Measurements from ENCODE around the gene PTPN21.

Gene PTPN21

DNA sequence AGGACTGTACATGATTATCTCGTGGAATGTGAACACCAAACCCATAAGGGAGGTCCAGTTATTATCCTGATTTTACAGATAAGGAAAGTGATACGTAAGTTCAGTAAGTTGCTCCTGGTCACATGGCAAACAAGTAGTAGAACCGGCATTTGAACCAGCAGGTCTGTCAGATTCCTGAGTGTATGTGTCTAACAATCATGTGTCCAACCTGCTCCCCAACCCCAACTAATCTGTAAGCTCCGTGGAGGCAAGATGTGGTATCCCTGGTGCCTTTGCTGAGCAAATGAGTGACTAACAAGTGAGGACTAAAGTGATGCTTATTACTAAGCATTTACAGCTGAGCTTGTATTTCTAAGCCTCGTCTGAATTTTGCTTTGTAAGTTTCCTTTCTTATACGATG lies 65.9 kb downstream of the PTPN21 start:
- Histone ChIP-seq H3K27me3 (ENCODE audit: insufficient read depth, low read length) (no peaks in the 10 kb centered on the region), H2AFZ (ENCODE audit: low read length, unreplicated experiment) (no peak overlapping the region), H3K36me3 (ENCODE audit: insufficient read depth, low read length) (no peaks in the 10 kb centered on the region), H3K4me3 (ENCODE audit: low read depth, low read length) (no peak overlapping the region), H3K79me2 (ENCODE audit: control insufficient read depth, insufficient read depth, low read length, unreplicated experiment) (no peaks in the 10 kb centered on the region), H3K27ac (ENCODE audit: low read depth, low read length) (no peak overlapping the region), H3K4me1 (ENCODE audit: control insufficient read depth, insufficient read depth, low read length, unreplicated experiment) (no peaks in the 10 kb centered on the region)

DNA sequence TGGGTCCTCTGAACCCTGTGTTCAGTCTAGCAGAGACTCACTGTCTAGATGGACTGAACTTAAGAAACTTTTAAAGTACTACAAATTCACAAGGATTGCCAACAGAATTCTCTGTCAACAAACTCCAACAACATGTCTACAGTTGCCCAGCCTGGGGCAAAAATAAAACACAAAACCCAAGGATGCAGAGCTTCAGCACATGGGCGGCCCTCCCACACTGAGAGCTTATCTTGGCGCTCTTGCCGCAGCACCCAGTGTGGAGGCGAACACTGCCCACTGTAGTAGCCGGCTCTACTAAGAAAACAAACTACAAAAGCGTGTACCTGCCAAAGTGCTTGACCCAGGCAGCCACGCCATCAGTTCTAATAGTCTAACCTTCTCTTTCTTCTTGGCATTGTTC lies 66.7 kb downstream of the PTPN21 start:
- H3K79me2 ChIP-seq (ENCODE audit: control insufficient read depth, insufficient read depth, low read length, unreplicated experiment), result no peaks in the 10 kb centered on the region
- no peaks in the 10 kb centered on the region for H3K27me3 ChIP-seq (ENCODE audit: insufficient read depth, low read length)
- H3K27ac ChIP-seq (ENCODE audit: low read depth, low read length), result no peak overlapping the region
- H2AFZ ChIP-seq (ENCODE audit: low read length, unreplicated experiment), result no peak overlapping the region
- H3K36me3 ChIP-seq (ENCODE audit: insufficient read depth, low read length), result no peaks in the 10 kb centered on the region
- no peak overlapping the region for H3K4me3 ChIP-seq (ENCODE audit: low read depth, low read length)
- no peaks in the 10 kb centered on the region for H3K4me1 ChIP-seq (ENCODE audit: control insufficient read depth, insufficient read depth, low read length, unreplicated experiment)

DNA sequence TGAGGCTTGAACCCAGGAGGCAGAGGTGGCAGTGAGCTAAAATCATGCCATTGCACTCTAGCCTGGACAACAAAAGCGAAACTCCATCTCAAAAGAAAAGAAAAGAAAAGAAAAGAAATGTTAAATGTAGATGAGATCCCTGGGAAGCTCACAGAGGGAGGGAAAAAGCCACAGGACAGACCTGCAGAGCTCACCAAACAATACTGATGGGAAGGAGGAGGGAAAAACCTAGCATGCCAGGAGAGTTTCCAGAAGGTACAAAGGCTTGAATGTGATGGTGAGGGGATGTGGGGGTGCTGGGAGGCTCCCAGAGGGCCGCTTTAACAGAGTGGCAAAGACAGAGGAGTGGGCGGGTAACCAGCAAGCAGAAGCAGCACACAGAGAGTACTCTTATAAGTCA lies 72.3 kb downstream of the PTPN21 start:
- Histone ChIP-seq H3K4me1 (ENCODE audit: control insufficient read depth, insufficient read depth, low read length, unreplicated experiment) (no peaks in the 10 kb centered on the region), H3K27ac (ENCODE audit: low read depth, low read length) (no peak overlapping the region), H3K36me3 (ENCODE audit: insufficient read depth, low read length) (peaks cover 12% of the 10 kb centered on the region; the same call in 1 of the 2 replicates), H3K79me2 (ENCODE audit: control insufficient read depth, insufficient read depth, low read length, unreplicated experiment) (no peaks in the 10 kb centered on the region), H2AFZ (ENCODE audit: low read length, unreplicated experiment) (no peak overlapping the region), H3K4me3 (ENCODE audit: low read depth, low read length) (no peak overlapping the region), H3K27me3 (ENCODE audit: insufficient read depth, low read length) (no peaks in the 10 kb centered on the region)

DNA sequence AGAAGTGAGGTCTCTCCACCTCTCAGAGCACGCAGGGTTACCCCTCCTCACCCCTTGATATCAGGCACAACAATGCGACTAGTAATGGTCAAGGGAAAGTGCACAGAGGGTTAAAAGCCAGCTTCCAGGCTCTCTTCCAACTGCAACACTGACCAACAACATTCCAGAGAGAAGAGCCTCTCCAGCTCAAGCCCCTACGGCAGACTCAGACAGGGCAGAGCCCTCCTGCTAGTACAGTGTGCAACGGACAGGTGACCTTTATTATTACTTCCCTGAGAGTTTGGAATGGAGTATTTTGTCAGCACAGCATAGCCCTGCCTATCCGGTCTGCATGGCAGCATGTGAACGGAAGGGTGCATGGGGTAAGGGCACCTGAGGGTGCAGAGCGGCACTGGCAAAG lies 73.0 kb downstream of the PTPN21 start:
- no peaks in the 10 kb centered on the region for H3K27me3 ChIP-seq (ENCODE audit: insufficient read depth, low read length)
- no peaks in the 10 kb centered on the region for H3K79me2 ChIP-seq (ENCODE audit: control insufficient read depth, insufficient read depth, low read length, unreplicated experiment)
- H3K4me1 ChIP-seq (ENCODE audit: control insufficient read depth, insufficient read depth, low read length, unreplicated experiment), result no peaks in the 10 kb centered on the region
- no peak overlapping the region for H2AFZ ChIP-seq (ENCODE audit: low read length, unreplicated experiment)
- H3K27ac ChIP-seq (ENCODE audit: low read depth, low read length), result no peak overlapping the region
- peaks cover 12% of the 10 kb centered on the region; the same call in 1 of the 2 replicates for H3K36me3 ChIP-seq (ENCODE audit: insufficient read depth, low read length)
- H3K4me3 ChIP-seq (ENCODE audit: low read depth, low read length), result no peak overlapping the region

DNA sequence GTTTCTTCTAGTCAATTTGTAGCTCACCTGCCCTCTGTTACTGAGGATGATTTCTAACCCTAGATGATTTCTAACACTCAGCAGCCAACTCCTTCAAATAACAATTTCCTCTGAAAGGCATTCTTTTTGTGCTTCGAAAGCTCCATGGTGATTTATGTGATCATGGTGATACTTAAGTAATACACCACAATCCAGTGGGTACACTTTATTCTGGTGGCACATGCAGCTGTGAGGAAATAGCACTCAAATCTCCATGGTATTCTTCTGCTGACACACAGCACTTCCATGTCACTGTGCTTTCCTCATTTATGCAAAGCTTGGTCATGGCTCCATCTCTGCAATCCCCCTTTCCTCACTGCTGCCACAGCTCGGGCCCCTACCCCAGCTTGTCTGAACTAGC lies 73.7 kb downstream of the PTPN21 start:
- Histone ChIP-seq H3K4me3 (ENCODE audit: low read depth, low read length) (no peak overlapping the region), H3K36me3 (ENCODE audit: insufficient read depth, low read length) (peaks cover 12% of the 10 kb centered on the region; the same call in 1 of the 2 replicates), H3K27ac (ENCODE audit: low read depth, low read length) (no peak overlapping the region), H3K4me1 (ENCODE audit: control insufficient read depth, insufficient read depth, low read length, unreplicated experiment) (peaks cover 5% of the 10 kb centered on the region), H3K79me2 (ENCODE audit: control insufficient read depth, insufficient read depth, low read length, unreplicated experiment) (no peaks in the 10 kb centered on the region), H3K27me3 (ENCODE audit: insufficient read depth, low read length) (no peaks in the 10 kb centered on the region), H2AFZ (ENCODE audit: low read length, unreplicated experiment) (no peak overlapping the region)

DNA sequence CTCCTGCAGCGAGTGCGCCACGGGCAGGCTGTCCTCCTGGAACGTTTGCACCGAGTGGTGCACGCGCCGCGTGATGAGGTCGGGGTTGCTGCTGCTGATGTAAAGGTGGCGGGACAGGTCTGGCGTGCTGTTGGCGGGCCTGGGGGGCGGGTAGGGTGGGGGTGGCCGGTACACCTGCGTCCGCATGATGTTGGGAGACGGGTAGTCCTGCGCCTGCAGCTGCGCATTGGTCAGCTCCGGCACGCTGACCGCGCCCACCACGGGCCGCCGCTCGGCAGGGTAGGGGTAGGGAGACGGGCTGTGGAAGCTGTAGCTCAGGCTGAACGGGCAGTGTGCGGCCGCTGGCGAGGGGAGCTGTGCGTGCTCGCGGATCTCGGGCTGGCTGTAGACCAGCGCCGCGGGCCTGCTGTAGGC lies 75.2 kb downstream of the PTPN21 start:
- Histone ChIP-seq H3K79me2 (ENCODE audit: control insufficient read depth, insufficient read depth, low read length, unreplicated experiment) (no peaks in the 10 kb centered on the region), H3K27me3 (ENCODE audit: insufficient read depth, low read length) (no peaks in the 10 kb centered on the region), H3K27ac (ENCODE audit: low read depth, low read length) (no peak overlapping the region), H3K4me1 (ENCODE audit: control insufficient read depth, insufficient read depth, low read length, unreplicated experiment) (peaks cover 5% of the 10 kb centered on the region), H3K4me3 (ENCODE audit: low read depth, low read length) (no peak overlapping the region), H3K36me3 (ENCODE audit: insufficient read depth, low read length) (peaks cover 12% of the 10 kb centered on the region; the same call in 1 of the 2 replicates), H2AFZ (ENCODE audit: low read length, unreplicated experiment) (no peak overlapping the region)

DNA sequence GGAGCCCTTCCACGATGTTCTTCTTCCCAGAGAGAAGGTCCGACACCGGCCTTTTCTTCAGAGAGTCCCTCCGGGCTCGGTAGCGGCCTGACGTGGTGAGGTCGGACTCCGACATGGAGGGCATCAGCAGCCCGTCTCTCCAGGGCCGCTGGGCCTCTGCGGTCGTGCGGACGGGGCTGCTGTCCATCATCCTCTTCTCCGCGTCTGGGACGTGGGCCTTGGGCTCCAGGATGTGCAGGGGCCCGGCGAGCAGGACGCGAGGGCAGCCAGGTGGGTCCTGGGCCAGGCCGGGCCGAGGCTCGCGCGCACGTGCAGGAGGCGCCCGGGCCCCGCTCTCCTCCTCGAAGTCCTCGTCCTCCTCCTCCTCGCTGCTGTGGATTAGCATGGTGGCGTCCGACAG lies 75.9 kb downstream of the PTPN21 start:
- peaks cover 12% of the 10 kb centered on the region; the same call in 1 of the 2 replicates for H3K36me3 ChIP-seq (ENCODE audit: insufficient read depth, low read length)
- H3K4me1 ChIP-seq (ENCODE audit: control insufficient read depth, insufficient read depth, low read length, unreplicated experiment), result peaks cover 5% of the 10 kb centered on the region
- H3K27ac ChIP-seq (ENCODE audit: low read depth, low read length), result no peak overlapping the region
- no peaks in the 10 kb centered on the region for H3K79me2 ChIP-seq (ENCODE audit: control insufficient read depth, insufficient read depth, low read length, unreplicated experiment)
- no peak overlapping the region for H3K4me3 ChIP-seq (ENCODE audit: low read depth, low read length)
- H3K27me3 ChIP-seq (ENCODE audit: insufficient read depth, low read length), result no peaks in the 10 kb centered on the region
- H2AFZ ChIP-seq (ENCODE audit: low read length, unreplicated experiment), result no peak overlapping the region

DNA sequence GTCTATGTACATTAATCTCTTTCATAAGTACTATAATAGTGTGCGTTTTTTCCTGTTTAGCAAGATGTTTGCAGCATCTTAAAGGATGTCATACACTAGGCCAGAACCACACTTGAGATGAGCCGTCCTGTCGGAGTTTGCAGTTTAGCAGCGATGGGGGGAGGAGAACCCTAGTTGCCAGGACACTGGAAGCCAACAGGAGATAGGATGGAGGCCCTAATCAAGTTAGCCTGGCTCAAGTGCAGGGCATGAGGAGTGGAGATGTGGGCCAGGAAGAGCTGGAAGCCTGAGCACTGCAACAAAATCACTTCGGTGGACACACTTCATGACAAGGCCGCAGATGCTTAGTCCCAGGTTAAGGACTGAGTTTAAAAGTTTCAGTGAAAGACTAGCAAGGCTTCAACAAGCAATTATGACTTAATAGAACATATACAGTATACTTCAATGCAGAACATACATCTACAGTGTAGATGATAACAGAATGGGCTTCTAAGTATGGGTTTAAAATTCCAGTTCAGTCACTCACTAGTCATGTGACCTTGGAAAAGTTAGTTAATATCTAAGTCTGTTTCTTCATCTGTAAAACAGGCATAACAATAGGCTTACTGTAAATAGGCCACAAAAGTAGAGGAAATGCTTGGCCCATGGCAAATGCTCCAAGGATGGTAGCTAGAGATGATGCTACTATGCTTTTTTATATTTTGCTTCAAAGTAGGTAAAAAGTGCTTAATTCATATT lies 77.1 kb downstream of the PTPN21 start:
- H3K4me3 ChIP-seq (ENCODE audit: low read depth, low read length), result no peak overlapping the region
- peaks cover 19% of the 10 kb centered on the region for H3K36me3 ChIP-seq (ENCODE audit: insufficient read depth, low read length)
- no peaks in the 10 kb centered on the region for H3K27me3 ChIP-seq (ENCODE audit: insufficient read depth, low read length)
- H3K27ac ChIP-seq (ENCODE audit: low read depth, low read length), result no peak overlapping the region
- H2AFZ ChIP-seq (ENCODE audit: low read length, unreplicated experiment), result no peak overlapping the region
- no peaks in the 10 kb centered on the region for H3K79me2 ChIP-seq (ENCODE audit: control insufficient read depth, insufficient read depth, low read length, unreplicated experiment)
- H3K4me1 ChIP-seq (ENCODE audit: control insufficient read depth, insufficient read depth, low read length, unreplicated experiment), result peaks cover 5% of the 10 kb centered on the region

DNA sequence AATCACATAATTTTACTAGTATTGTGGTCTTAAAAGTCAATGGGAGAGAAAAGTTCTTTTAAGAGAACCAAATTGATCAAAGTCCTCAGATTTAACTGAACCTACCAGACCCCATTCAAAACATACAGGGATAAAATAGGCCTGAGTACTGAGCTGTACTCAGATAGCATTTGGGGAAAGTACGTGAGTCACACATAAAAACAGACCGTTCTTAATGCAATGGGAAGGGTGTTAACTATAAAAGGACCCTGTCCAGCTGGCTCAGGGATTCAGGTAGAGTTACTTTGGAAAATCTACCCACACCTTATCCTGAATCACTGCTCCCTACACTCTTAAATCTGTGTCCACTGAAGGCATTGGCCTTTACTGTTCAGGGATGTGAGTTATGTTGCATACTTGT lies 78.0 kb downstream of the PTPN21 start:
- Histone ChIP-seq H2AFZ (ENCODE audit: low read length, unreplicated experiment) (no peak overlapping the region), H3K27ac (ENCODE audit: low read depth, low read length) (no peak overlapping the region), H3K27me3 (ENCODE audit: insufficient read depth, low read length) (no peaks in the 10 kb centered on the region), H3K4me3 (ENCODE audit: low read depth, low read length) (no peak overlapping the region), H3K79me2 (ENCODE audit: control insufficient read depth, insufficient read depth, low read length, unreplicated experiment) (no peaks in the 10 kb centered on the region), H3K4me1 (ENCODE audit: control insufficient read depth, insufficient read depth, low read length, unreplicated experiment) (peaks cover 5% of the 10 kb centered on the region), H3K36me3 (ENCODE audit: insufficient read depth, low read length) (peaks cover 26% of the 10 kb centered on the region)

DNA sequence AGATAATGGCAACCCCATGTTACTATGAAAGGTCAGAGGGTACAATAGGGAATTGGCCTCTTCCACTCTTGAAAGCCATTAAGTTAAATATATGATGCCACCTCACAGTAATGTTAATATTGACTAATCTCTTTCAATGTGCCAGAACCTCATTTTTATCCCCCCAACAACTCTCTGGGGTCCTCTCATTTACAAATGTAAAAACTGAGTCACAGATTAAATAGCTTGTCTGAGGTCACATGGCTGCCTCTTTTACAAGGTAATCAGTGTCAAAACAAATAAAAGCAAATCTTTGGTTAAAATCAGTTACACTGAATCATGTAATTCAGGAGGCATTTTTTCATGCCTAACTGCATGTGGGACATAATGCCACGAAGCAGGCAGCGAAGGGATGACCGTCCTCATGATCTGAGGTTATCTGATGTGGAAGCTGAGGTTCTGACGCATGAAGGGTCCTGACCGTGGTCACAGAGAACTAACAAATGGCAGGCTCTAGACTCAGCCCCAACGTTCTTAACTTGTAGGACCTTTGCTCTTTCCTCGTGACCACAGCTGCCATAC lies 78.5 kb downstream of the PTPN21 start:
- H3K4me3 ChIP-seq (ENCODE audit: low read depth, low read length), result no peak overlapping the region
- no peaks in the 10 kb centered on the region for H3K79me2 ChIP-seq (ENCODE audit: control insufficient read depth, insufficient read depth, low read length, unreplicated experiment)
- no peaks in the 10 kb centered on the region for H3K27me3 ChIP-seq (ENCODE audit: insufficient read depth, low read length)
- H3K36me3 ChIP-seq (ENCODE audit: insufficient read depth, low read length), result peaks cover 26% of the 10 kb centered on the region
- no peak overlapping the region for H3K27ac ChIP-seq (ENCODE audit: low read depth, low read length)
- H2AFZ ChIP-seq (ENCODE audit: low read length, unreplicated experiment), result no peak overlapping the region
- peaks cover 10% of the 10 kb centered on the region for H3K4me1 ChIP-seq (ENCODE audit: control insufficient read depth, insufficient read depth, low read length, unreplicated experiment)

DNA sequence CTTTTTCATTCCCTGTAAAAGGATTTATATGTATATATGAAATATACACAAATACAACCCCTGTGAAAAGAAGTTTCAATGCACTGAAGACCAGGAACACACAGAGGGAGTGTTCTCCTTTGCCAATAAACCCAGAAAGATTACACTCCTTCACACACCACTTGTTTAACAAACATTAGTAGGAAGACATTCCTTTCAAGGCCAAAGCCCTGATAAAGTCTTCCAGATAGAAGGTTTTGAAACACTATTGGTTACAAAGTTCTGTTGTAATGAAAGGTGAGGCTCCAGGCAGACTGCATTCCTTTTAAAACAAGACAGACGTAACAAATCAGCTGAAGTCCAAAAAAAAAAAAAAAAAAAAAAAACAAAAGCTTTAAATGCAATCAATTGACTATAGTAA lies 81.0 kb downstream of the PTPN21 start:
- peaks cover 35% of the 10 kb centered on the region for H3K36me3 ChIP-seq (ENCODE audit: insufficient read depth, low read length)

More for the DNA sequence above, 81.0 kb downstream of the PTPN21 start:
- Histone ChIP-seq H3K4me1 (ENCODE audit: control insufficient read depth, insufficient read depth, low read length, unreplicated experiment) (peaks cover 28% of the 10 kb centered on the region), H3K27ac (ENCODE audit: low read depth, low read length) (no peak overlapping the region), H2AFZ (ENCODE audit: low read length, unreplicated experiment) (no peak overlapping the region), H3K27me3 (ENCODE audit: insufficient read depth, low read length) (no peaks in the 10 kb centered on the region), H3K4me3 (ENCODE audit: low read depth, low read length) (no peak overlapping the region), H3K79me2 (ENCODE audit: control insufficient read depth, insufficient read depth, low read length, unreplicated experiment) (no peaks in the 10 kb centered on the region)
